H1 (cell line): Measurements from ENCODE around the gene NTN1.

Source experiments
- GTF2F1 ChIP-seq: IDR thresholded peaks from 2 replicates; pipeline ENCODE4 v1.6.1; 2012; ENCODE audit warnings: low read depth, low read length, improper control_type of control experiment, borderline replicate concordance
- RBBP5 ChIP-seq: IDR thresholded peaks from 2 replicates; pipeline ENCODE4 v1.7.1; 2012; ENCODE audit warnings: low read depth, mild to moderate bottlenecking, inconsistent platforms, low read length, moderate library complexity, borderline replicate concordance

GRCh38 chr17:9215465-9215864 lies 194.2 kb downstream of the NTN1 start:
- TF ChIP-seq RBBP5, result no peak
- TF ChIP-seq GTF2F1, result no peak
